Testis (tissue), 2 donors: ENCODE results near the gene SRSF6.

Experiments used
- CTCF ChIP-seq, 3 experiments: fragments of 450-650 bp in 2 of 3; fragments of 200-600 bp in 1 of 3; sonication (generic) in 1 of 3; IDR thresholded peaks; one replicate each; pipeline ENCODE4 v1.5.1; 2016 to 2019; ENCODE audit warnings: antibody characterized with exemption in 3 of 3, mild to moderate bottlenecking in 2 of 3, moderate library complexity in 1 of 3
- POLR2A ChIP-seq: fragments of 450-650 bp; IDR thresholded peaks from one replicate; pipeline ENCODE4 v1.6.1; 2017; ENCODE audit warnings: antibody characterized with exemption, mild to moderate bottlenecking, moderate library complexity

GRCh38 chr20:43432498-43432897 lies 25.2 kb upstream of the SRSF6 start:
- TF ChIP-seq CTCF (IDR thresholded peaks at IDR 0.05) (no peak), POLR2A (no peak)
